Measurements from ENCODE around the gene CREG2.

CREG2 gene

DNA sequence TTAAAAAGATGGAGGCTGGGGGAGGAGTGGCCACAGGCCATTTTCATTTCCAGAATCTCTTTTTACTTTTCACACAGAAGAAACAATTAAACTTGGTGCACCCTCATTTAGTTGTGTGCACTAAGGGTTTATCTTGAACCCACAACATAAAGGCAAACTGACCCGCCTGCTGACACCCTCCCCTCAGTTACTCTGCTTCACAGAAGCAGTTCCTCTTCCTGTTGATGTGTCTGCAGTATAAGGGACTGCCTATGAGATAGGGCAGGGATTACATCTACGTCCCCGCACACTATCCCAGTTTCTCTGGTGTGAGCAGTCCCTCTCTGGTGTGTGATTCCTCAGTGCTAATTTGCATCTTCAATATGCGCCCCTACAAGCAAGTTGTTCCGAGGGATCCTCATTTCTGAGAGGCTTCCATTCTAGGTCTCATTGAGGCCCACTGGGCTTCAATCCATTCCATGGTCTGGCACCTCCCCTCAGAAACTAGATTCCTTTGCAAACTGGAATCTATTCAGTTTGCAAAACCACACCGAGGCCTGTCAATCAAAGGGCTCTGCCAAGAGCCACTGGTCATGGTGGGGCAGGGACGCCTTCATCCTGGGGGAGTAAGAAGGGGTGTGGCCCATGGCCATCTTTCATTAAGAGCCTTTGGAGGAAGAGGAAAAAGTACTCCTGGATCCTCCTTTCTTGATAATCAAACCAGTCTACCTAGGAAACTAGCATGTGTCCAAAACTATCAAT lies 12.3 kb downstream of the CREG2 start:
- H2AFZ ChIP-seq (ENCODE audit: low read depth, low read length), result no peak overlapping the region
- no peak overlapping the region for H3K9ac ChIP-seq (ENCODE audit: low read length)
- no peak overlapping the region for H3K27ac ChIP-seq (ENCODE audit: low read length)
- no peak overlapping the region for H3K4me3 ChIP-seq (ENCODE audit: low read length)
- no peak overlapping the region for H3K4me2 ChIP-seq (ENCODE audit: low read length)
- H3K36me3 ChIP-seq (replicated peaks; ENCODE audit: low read depth, low read length), result no peaks in the 10 kb centered on the region
- no peaks in the 10 kb centered on the region for H4K20me1 ChIP-seq (ENCODE audit: insufficient read depth, low read length)
- H3K27me3 ChIP-seq (ENCODE audit: low read depth, low read length), result no peaks in the 10 kb centered on the region
- TF ChIP-seq, protein P1, sequence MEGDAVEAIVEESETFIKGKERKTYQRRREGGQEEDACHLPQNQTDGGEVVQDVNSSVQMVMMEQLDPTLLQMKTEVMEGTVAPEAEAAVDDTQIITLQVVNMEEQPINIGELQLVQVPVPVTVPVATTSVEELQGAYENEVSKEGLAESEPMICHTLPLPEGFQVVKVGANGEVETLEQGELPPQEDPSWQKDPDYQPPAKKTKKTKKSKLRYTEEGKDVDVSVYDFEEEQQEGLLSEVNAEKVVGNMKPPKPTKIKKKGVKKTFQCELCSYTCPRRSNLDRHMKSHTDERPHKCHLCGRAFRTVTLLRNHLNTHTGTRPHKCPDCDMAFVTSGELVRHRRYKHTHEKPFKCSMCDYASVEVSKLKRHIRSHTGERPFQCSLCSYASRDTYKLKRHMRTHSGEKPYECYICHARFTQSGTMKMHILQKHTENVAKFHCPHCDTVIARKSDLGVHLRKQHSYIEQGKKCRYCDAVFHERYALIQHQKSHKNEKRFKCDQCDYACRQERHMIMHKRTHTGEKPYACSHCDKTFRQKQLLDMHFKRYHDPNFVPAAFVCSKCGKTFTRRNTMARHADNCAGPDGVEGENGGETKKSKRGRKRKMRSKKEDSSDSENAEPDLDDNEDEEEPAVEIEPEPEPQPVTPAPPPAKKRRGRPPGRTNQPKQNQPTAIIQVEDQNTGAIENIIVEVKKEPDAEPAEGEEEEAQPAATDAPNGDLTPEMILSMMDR (IDR thresholded peaks at IDR 0.05; ENCODE audit: low read depth, low read length), result no peak
- no peak for TF ChIP-seq EZH2phosphoT487 (IDR thresholded peaks at IDR 0.05; ENCODE audit: low read depth)
- no peaks in the 10 kb centered on the region for H3K79me2 ChIP-seq (ENCODE audit: low read length)
- no peaks in the 10 kb centered on the region for H3K9me3 ChIP-seq (ENCODE audit: insufficient read depth, low read length)
- H3K4me1 ChIP-seq (ENCODE audit: low read length), result no peaks in the 10 kb centered on the region

DNA sequence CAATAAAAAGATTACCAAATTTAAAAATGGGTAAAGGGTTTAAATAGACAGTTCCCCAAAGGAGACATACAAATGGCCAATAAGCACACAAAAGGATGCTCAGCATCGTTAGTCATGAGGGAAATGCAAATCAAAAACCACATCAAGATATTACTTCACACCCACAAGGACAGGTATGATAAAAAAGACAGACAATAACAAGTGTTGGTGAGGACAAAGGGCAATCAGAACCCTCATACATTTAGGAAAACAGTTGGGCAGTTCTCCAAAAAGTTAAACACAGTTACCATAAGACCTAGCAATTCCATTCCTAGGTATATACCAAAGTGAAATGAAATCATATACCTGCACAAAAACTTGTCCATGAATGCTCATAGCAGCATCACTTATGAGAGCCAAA lies 14.5 kb downstream of the CREG2 start:
- Histone ChIP-seq H3K9me3 (ENCODE audit: insufficient read depth, low read length) (no peaks in the 10 kb centered on the region), H2AFZ (ENCODE audit: low read depth, low read length) (no peak overlapping the region), H3K27me3 (ENCODE audit: low read depth, low read length) (no peaks in the 10 kb centered on the region), H4K20me1 (ENCODE audit: insufficient read depth, low read length) (no peaks in the 10 kb centered on the region), H3K4me1 (ENCODE audit: low read length) (no peaks in the 10 kb centered on the region), H3K9ac (ENCODE audit: low read length) (no peak overlapping the region), H3K27ac (ENCODE audit: low read length) (no peak overlapping the region), H3K36me3 (replicated peaks; ENCODE audit: low read depth, low read length) (no peaks in the 10 kb centered on the region), H3K79me2 (ENCODE audit: low read length) (no peaks in the 10 kb centered on the region), H3K4me2 (ENCODE audit: low read length) (no peak overlapping the region), H3K4me3 (ENCODE audit: low read length) (no peak overlapping the region)
- TF ChIP-seq, protein P1 (IDR thresholded peaks at IDR 0.05; ENCODE audit: low read depth, low read length), result no peak
- no peak for TF ChIP-seq EZH2phosphoT487 (IDR thresholded peaks at IDR 0.05; ENCODE audit: low read depth)

DNA sequence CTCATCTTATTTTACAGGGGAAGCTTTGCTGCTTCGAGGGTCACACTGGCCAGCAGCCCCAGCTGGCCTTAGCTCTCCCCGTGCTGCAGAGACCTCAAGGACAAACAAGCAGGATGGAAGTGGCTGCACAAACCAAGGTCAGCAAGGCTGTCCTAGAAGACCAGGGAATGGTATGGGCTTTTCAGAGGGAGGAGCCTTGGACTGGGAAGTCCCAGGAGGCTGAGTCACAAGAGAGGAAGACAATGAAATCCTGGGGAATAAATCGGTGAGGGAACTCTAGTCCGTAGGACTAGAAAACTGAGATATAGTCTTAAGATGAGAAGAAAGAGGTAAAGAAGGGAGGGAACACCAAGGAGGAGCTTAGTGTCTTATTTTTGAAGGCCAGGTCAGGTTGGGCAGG lies 15.7 kb downstream of the CREG2 start:
- Histone ChIP-seq H3K4me2 (ENCODE audit: low read length) (no peak overlapping the region), H3K9ac (ENCODE audit: low read length) (no peak overlapping the region), H3K27ac (ENCODE audit: low read length) (no peak overlapping the region), H3K4me1 (ENCODE audit: low read length) (no peaks in the 10 kb centered on the region), H4K20me1 (ENCODE audit: insufficient read depth, low read length) (no peaks in the 10 kb centered on the region), H3K4me3 (ENCODE audit: low read length) (no peak overlapping the region), H3K27me3 (ENCODE audit: low read depth, low read length) (no peaks in the 10 kb centered on the region), H3K9me3 (ENCODE audit: insufficient read depth, low read length) (no peaks in the 10 kb centered on the region), H2AFZ (ENCODE audit: low read depth, low read length) (no peak overlapping the region), H3K79me2 (ENCODE audit: low read length) (no peaks in the 10 kb centered on the region), H3K36me3 (replicated peaks; ENCODE audit: low read depth, low read length) (no peaks in the 10 kb centered on the region)
- TF ChIP-seq EZH2phosphoT487 (IDR thresholded peaks at IDR 0.05; ENCODE audit: low read depth), result no peak
- TF ChIP-seq, protein P1 (IDR thresholded peaks at IDR 0.05; ENCODE audit: low read depth, low read length), result no peak

DNA sequence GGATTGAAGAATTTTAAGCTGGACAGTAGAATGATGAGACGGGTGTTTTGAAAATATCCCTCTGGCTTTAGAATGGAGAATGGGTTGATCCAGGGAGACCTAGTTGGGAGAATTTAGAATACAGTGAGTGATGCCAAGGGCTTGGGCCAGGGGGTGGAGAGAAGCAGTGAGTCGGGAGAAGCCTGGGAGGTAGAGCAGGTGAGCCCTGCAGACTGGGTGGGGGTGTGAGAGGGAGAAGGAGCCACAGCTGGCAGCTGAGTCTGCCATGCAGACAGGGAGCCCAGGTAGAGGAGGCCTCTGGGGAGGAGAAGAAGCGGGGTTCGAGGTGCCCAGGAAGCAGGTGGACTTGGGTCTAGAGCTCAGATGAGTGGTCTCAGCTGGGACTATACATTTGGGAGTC lies 18.2 kb downstream of the CREG2 start:
- Histone ChIP-seq H3K79me2 (ENCODE audit: low read length) (no peaks in the 10 kb centered on the region), H3K36me3 (replicated peaks; ENCODE audit: low read depth, low read length) (no peaks in the 10 kb centered on the region), H3K4me3 (ENCODE audit: low read length) (no peak overlapping the region), H3K27ac (ENCODE audit: low read length) (no peak overlapping the region), H3K9ac (ENCODE audit: low read length) (no peak overlapping the region), H3K9me3 (ENCODE audit: insufficient read depth, low read length) (no peaks in the 10 kb centered on the region), H3K27me3 (ENCODE audit: low read depth, low read length) (no peaks in the 10 kb centered on the region), H3K4me1 (ENCODE audit: low read length) (no peaks in the 10 kb centered on the region), H4K20me1 (ENCODE audit: insufficient read depth, low read length) (no peaks in the 10 kb centered on the region), H3K4me2 (ENCODE audit: low read length) (no peak overlapping the region), H2AFZ (ENCODE audit: low read depth, low read length) (no peak overlapping the region)
- TF ChIP-seq EZH2phosphoT487 (IDR thresholded peaks at IDR 0.05; ENCODE audit: low read depth), result no peak
- TF ChIP-seq, protein P1 (IDR thresholded peaks at IDR 0.05; ENCODE audit: low read depth, low read length), result no peak
